Gastrocnemius medialis (tissue), 4 donors: ENCODE measurements around the gene EVC2.

Experiments
- CTCF ChIP-seq, 5 experiments: fragments of 450-650 bp in 3 of 5; fragments of 200-600 bp in 2 of 5; sonication (generic) in 2 of 5; IDR thresholded peaks in 4 of 5; conservative IDR thresholded peaks in 1 of 5; 1 replicate in 4 of 5; 2 replicates in 1 of 5; pipeline ENCODE4 v1.5.1; 2016 to 2019; ENCODE audit warnings: antibody characterized with exemption in 5 of 5, mild to moderate bottlenecking in 3 of 5, moderate library complexity in 3 of 5
- POLR2A ChIP-seq, 2 donors: fragments of 450-650 bp; IDR thresholded peaks; one replicate each; pipeline ENCODE4 v1.6.1; 2017; ENCODE audit warnings: antibody characterized with exemption in 2 of 2, mild to moderate bottlenecking in 2 of 2, moderate library complexity in 2 of 2

- no peak for TF ChIP-seq POLR2A (IDR thresholded peaks at IDR 0.05)
- TF ChIP-seq CTCF (IDR thresholded peaks at IDR 0.05 in 4 of 5, conservative IDR thresholded peaks at IDR 0.05 in 1 of 5): no peak
These were observed 154.6 kb downstream of the EVC2 start for GRCh38 chr4:5553801-5554200.
